GM11168 (cell line): Measurements from ENCODE around the gene CCDC184.
"Not testable (repeated sequence)": the region's sequence is repeated elsewhere in the genome, so short reads cannot be mapped to it uniquely, and the experiment has no call there.

Experiments used
- in situ Hi-C: fragments of 300-500 bp; cut with MboI; formaldehyde crosslinking; loops from one replicate; pipeline ENCODE4 v1.12.0; 2022; ENCODE audit warnings: low sequenced_read_pairs; ENCODE audit not compliant: unreplicated experiment

The CCDC184 gene

DNA sequence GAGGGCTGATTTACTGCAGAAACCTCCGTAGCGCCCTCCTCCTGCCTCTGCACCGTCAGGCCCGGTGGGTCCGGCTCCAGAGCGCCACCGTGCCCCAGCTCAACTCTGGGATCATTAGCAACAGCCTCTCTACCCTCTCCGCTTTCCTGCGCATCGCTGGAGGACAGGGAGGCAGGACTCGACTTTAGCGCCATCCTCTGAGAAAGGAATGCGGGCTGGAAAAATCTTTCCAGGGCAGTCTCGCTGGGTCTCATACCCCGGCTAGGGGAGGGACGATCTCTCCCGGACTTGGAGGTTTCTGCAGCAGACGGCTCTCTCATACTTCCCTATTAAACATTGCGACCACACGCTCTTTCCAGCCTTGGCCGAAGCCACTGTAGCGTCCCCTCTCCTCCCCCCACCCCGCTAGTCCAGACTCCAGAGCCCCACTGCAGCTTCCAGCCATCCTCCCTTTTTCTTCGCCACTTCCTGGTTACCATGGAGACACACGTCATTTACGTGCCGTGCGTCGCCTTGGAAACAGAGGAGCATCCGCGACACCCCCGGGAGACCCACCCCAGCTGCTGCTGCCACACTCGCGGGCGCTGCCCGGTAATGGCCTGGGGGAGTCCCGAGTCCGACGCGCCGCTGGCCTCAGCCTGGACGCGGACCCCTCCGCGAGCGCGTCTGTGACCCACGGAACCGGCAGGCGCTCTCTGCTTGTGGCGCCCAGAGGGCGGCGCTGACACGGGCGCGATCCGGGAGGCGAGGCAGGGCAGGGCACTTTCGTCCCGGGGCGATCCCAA, at the start of gene CCDC184:
CCDC184 (plus strand) TSS at position 554 of the 785 bp plus-strand sequence. CDS start 479 bp downstream, outside the sequence.
- in situ Hi-C loops, result loop anchor here (25.0 kb wide), 1 partner anchor 429 kb away; no protein-coding TSS in a partner anchor

DNA sequence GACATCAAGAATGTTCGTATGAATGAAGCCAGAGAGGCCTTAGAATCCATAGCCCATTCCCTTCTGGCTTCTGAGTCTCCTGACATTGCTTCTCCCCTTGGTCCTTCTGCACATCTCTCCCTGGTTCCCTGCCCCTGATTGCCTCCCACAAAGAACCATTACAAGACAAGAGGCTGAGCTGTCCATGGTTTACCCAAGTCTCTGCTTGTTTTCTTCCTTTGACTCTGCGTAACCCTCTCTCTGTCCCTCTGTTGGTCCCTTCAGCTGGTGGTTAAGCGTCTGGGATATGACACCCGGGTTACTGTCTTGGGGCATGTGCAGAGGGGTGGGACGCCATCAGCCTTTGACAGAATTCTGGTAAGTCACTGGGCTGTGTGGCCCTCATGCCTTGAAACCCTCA, 48.4 kb upstream of the CCDC184 start:
- in situ Hi-C loops, result no loop called here

DNA sequence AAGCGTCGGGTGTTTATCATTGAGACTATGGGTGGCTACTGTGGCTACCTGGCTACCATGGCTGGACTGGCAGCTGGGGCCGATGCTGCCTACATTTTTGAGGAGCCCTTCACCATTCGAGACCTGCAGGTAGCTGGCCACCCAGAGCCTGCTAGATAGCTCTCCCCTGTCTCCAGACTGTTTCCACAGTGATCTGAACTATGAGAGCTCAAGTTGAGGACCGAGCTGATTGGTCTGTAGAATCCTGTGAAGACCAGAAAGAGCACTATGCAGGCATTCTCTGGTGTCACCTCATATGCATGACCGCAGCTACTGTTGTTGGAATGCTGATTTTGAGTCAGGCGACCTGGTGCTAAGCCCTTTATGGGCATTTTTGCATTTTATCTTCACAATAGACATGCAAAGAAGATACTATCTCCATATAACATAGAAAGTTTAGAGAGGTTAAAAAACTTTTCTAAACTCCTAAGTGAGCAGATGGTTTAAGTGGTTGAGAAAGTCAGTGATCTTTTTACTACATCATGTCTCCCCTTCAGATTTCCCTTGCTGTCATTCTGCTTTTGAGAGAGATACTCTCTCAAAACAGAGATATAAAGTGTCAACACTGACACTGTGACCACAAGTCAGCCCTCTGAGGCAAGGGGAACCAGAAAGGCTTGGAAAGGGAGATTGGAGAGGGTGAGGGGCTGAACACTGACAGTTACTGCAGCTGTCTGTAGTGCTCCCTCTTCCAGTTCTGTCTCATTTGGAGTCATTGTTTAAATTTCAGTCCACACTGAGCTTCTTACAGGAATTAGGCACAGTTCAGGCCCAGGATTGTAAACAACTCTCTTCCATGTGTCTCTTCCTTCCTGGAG, 40.4 kb upstream of the CCDC184 start:
- in situ Hi-C loops, result no loop called here

DNA sequence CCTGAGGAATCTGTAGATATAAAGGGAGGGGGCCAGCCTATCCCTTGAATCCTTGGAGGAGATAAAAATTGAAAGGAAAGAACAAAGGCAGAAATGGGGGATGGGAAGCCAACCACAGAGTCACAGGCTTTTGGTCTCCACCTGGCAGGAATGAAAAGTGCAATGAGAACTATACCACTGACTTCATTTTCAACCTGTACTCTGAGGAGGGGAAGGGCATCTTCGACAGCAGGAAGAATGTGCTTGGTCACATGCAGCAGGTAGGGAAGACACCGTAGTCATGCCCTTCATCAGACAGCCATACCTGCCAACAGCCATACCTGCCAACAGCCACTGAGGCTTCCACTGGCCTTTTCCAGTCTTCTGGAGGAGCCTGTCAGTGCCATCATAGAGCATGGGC, 39.5 kb upstream of the CCDC184 start:
- in situ Hi-C loops, result no loop called here

DNA sequence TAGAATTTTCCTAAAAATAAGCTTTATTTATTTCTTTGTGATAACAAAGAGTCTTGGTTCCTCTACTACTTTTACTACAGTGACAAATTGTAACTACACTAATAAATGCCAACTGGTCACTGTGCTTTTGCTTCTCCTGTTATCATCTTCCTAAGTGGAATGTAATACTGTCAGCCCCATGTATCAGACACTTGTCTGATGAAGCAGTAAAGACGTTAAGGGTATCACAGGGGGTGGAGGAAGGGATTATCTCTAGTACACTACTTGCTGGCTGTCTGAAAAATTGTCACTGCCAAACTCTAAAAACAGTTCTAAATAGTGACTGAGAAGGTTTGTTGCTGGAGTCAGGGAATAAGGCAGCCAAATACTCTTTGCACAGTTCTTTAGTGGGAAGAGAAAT, 37.5 kb upstream of the CCDC184 start:
- in situ Hi-C loops, result no loop called here

DNA sequence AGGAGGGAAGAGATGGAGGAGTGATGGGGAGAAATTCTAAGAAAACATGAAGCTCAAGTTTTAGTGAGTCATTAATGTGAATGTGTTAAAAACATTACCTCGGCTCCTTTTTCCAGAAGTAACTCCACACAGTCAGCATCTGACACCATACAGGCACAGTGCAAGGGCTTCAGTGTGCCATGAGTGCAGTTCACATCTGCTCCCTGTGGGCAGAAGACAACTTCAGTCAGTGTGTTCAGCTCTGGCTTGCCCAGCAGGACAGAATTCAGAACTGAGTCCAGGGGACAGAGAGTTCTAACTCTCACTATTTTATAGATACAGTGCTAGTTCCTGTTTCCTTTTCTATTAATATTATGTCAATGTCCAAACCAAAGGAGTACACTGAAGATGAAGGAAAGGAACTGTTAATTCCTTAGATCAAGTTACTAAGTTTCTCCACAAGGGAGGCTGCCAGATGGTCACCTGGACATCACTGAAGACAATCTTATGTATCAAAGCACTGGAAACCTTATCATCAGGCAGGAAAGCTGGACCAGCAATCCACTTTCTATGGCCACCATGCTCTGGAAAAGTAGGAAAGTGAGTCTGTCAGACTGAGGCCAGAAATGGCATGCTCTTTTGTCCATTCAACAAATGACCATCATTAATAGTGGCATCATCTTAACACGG, 32.2 kb upstream of the CCDC184 start:
- in situ Hi-C loops, result no loop called here

DNA sequence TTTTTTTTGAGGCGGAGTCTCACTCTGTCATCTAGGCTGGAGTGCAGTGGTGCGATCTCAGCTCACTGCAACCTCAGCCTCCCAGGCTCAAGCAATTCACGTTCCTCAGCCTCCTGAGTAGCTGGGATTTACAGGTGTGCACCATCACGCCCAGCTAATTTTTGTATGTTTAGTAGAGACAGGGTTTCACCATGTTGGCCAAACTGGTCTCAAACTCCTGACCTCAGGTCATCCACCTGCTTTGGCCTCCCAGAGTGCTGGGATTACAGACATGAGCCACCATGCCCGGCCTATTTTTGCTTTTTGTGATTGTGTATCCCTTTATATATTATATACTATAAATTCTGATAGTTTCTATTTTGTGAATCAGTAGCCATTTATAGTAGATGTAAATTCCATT, 27.7 kb upstream of the CCDC184 start:
- in situ Hi-C loops, result not testable (repeated sequence)

DNA sequence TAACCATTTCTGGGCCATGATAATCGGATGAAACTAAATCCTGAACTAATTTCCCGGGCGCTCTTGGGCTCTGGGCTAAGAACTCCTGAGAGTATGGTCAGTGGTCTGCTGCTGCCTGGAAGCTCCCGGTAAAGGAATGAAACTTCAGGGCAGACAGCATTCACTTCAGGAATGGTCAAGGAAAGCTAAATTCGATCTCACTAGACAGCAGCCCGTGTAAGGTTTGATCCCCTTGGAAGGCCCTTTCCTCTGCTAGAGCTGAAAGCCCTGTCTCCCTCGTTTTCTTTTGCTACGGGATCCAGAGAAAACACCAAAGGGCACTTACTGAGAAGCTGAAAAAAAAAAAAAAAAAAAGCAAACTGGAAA, 26.8 kb upstream of the CCDC184 start:
- in situ Hi-C loops, result no loop called here

DNA sequence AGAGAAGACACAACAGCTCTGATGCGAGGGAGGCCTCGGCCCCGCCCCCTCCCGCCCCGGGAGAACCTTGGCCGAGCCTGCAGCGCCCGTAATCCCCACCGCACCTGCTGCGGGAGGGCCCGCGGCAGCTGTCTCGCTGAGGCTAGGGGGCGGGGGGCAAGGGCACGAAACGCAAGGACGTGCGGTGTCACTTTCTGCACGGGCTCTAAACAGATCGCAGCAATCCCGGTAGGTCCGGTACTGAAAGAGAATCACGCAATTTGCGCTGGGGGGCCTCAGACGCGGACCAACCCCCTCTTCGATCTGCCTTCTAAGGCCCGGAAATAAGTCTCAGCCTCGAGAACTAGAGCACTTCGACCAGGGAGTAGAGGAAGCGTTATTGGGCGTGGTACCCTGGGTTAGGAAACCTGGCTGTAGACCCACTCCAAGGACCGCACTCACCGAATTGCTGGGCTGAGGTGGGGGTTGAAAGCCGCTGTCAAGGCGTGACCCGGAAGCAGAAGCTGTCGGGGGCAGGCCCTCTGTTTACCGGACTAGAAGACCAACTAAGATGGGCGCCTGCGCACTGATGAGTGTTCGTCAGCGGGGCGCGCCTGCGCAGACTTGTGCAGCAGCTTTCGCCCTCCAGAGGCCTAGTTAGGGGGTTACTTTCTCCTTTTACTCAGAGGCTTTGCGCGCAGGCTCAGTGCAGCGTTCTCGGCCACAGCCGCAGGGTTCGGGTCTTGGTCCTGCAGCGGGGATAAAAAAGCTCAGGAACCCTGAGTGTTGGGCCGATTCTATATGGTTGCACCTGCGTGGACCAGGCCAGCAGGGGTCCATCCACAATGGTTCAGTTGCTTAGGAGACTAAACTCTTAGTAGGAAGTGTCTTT, 26.2 kb upstream of the CCDC184 start, which contains the start of gene ASB8:
ASB8 (minus strand) TSS at position 498 of the 871 bp plus-strand sequence. CDS start 4,019 bp downstream, outside the sequence.
- in situ Hi-C loops, result no loop called here

DNA sequence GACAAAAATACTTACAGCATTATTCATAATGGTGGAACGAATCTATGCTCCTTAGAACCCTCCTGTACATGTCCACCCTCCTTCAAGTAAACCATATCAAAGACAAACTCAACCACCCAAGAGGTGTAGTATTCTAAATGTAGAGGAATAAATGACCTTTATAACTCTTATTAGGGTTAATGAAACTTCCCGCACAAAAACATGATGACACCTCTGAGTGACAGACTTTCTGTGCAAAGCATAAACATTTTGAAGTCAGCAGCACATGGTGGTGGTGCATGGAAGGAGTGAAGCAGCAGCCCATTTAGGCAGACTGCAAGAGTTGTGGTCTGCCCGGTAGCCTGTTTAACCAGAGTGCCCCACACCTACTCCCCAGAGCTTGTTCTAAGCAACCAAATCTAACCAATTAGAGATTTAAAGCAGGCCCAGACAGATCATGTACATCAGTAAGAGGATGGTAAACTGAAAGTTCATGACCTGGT, 25.5 kb upstream of the CCDC184 start:
- in situ Hi-C loops, result no loop called here

DNA sequence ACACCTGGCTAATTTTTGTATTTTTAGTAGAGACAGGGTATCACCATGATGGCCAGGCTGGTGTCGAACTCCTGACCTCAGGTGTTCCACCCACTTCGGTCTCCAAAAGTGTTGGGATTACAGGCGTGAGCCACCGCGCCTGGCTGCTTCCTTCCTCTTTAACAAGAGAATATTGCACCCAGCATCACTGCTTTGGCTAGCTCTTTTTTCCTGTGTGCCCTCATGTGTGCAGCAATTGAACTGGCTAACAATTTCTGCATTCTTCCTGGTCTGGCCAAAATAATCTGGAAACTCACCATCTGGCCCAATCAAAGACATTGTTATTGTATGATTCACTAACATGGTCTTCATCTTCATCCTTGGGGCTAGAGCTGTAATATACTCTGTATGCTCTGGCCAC, 23.4 kb upstream of the CCDC184 start:
- in situ Hi-C loops, result no loop called here

DNA sequence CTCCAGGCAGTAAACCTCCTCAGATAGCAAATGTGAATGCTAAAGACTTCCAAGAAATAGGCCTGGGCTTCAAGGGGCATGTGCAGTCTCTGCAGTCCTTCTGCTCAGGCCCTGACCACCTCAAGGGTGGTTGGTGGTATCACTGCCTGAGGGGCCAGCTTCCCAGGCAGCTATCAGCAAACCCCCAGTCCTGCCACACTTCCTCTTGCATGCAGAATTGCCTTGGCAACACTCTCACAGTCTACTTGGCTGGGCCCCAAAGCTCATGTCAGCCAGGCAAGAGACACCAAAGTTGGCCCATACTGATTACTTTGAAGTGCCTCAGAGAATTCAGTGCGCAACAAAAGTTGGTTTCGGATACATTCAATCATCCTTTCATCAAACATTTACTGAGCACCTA, 22.6 kb upstream of the CCDC184 start:
- in situ Hi-C loops, result no loop called here

DNA sequence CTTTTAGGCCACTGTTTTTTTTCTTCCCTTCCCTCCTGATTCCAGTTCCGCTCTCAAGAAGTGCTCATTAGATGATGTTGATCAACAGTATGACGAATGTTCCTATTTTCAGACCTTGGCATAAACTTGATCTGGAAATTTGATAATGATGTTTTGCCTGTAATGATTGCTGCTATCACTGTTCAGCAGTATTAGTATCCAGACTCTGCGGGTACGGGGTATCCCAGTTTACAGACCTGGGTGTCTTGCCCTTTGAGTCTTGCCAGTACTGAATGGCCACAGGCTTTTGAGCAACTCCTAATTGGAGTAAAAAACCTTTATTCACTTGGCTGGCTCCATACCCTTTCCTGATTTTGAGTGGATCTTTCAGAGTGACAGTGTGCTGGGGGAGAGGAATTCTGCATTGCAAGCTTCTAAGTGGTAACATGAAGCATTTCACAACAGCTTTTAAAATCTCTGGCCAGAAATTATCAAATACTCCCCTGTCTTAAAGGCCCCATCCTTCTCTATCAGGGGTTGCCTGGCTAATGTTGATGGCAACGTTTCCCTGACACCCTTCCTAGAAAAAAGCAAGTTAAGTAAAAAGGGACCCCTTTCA, 20.2 kb upstream of the CCDC184 start:
- in situ Hi-C loops, result no loop called here

DNA sequence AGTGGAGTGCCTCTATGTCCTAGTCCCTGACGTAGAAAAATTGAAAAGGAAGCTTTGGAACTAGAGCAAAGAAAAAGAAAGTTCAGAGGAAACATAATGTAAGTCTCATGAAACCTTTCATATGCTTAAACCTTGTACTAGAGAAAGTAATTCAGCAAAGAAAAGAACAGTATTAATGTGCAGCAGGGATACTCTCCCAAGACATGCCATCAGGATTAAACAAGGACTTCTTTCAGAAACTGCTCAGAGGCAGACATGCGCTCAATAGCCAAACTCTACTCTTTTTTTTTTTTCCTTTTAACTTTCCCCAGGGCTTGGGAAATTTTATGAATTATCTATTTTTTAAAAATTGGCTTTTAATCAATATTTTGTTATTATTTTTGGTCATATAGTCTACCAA, 19.0 kb upstream of the CCDC184 start:
- in situ Hi-C loops, result no loop called here

DNA sequence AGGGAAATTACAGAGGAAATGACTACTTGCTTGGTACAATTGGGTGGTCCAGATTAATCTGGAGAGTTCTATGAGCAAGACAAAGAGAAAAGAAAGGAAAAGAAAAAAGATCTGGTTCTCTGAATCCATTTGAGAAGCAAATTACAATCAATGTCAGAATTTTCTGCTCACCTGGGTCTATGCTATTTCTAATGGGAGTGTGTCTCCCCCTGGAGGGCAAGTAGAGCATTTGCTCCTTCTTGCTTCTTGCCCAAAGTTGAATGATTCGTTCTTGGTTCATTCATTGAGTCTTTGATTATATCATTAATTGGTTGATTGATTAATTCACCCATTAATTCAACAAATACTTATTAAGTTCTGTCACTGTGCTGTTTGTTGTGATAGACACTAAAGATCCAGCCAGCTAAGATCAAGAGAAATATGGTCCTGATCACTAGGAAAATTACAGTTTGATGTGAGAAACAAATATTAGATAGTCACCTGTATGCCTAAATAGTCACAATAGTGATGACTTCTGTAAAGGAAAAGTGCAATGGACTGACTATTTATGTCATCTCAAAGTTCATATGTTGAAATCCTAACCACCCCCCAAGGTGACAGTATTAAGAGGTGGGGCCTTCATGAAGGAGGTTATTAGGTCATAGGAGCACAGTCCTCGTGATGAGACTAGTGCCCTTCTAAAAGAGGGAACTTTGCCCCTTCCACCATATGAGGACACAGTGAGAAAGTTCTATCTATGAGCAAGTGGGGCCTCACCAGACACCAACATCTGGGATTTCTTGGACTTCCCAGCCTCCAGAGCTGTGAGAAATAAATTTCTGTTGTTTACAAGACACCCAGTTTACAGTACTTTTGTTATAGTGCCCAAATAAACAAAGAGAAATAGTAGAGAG, 18.1 kb upstream of the CCDC184 start:
- in situ Hi-C loops, result no loop called here

DNA sequence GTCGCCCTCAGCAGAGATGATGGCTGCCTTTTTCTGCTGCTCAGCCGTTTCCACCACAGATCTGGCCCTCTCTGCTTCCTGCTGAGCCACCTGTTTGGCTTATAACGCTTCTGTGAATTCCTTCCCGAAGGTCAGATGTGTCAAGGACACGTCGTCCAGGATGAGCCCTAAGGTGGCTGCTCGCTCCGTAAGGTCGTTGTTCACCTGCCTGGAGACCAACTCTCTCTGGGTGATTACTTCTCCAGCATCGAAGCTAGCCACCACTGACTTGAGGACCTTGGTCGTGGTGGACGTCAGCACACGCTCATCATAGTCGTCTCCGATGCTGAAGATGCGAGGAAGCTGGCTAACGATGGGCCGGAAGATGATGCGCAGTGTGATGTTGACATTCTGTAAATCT, 14.4 kb upstream of the CCDC184 start:
- in situ Hi-C loops, result no loop called here

DNA sequence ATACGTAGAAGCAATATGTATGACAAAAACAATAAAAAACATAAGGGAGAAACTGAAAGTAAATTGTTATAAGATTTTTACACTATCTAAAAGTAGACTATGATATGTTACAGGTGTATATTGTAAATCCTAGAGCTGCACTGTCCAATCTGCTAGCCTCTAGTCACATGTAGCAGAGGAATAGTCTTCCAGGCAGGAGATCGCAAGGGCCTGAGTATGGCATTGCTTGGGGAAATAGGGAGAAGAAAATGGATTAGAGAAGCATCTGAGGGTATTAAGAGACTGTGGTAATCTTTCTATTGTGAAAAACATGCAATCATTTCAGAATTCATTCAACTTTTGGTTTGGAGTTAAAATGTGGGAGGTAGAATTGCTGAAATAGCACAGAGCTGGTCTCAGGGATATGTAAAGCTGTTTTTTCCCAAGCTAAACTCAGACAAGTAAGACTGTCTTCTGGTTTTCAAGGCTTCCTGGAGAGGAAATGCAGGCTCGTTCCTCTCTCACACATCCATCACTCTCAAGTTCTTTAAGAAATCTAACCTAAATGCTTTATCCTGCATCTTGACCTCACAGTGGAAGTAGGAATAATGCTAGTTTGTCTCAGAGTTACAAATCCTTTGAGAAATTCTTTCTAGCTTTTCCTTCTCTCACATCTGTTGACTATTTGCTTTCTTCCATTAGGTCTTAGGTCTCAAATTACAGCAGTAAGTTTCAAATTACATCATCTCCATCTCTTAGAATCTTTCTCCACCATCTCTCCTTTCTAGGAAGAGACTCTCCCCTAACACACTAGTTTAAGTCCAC, 7.6 kb upstream of the CCDC184 start:
- in situ Hi-C loops, result loop anchor here (25.0 kb wide), 1 partner anchor 436 kb away; no protein-coding TSS in a partner anchor

DNA sequence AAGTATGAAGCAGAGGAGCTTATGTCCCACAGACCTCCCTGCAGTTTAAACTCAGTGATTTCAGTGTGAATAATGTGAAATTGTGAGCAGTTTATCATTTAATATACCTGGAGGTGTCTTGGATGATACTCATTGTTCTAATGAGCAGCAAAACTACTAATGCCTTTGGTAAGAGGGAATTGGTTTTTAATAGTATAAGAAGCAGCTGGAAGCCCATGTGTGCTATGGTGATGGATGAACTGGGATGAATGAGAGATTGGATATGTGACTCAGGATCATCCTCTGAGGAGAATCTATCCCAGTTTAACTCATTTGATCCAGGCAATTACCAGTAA, 7.1 kb upstream of the CCDC184 start:
- in situ Hi-C loops, result loop anchor here (25.0 kb wide), 1 partner anchor 436 kb away; no protein-coding TSS in a partner anchor
